Kidney epithelial cell (primary cell): Measurements from ENCODE around the gene ANAPC13. TPM values are rescaled to one million over a fixed set of nuclear protein-coding genes. Genes with fewer than 3 reads are reported as not detected.

Source experiments
- DNase-seq: peaks from one replicate; pipeline ENCODE4 v3.0.0-alpha.2; 2010; ENCODE audit warnings: low read depth
- H3K27me3 ChIP-seq: 2 replicates; pipeline ENCODE4 v1.6.0; 2011; ENCODE audit warnings: low read length; ENCODE audit not compliant: control insufficient read depth, insufficient read depth
- H3K36me3 ChIP-seq: 2 replicates; pipeline ENCODE4 v1.5.1; 2011; ENCODE audit warnings: low read length; ENCODE audit not compliant: control insufficient read depth, insufficient read depth
- H3K4me3 ChIP-seq: 2 replicates; pipeline ENCODE4 v1.5.1; 2011; ENCODE audit warnings: low read depth, mild to moderate bottlenecking, control low read depth, low read length
- CTCF ChIP-seq: IDR thresholded peaks from 2 replicates; pipeline ENCODE4 v1.5.1; 2011; ENCODE audit warnings: mild to moderate bottlenecking, moderate library complexity, low read length, control low read depth, inconsistent platforms; ENCODE audit not compliant: insufficient read depth, poor library complexity, severe bottlenecking
- total RNA-seq: library from RNA; depleted of rRNA; stranded (reverse); fragments of >200 nt; gene quantifications from 2 replicates; pipeline ENCODE4 v1.2.3, GENCODE V29; 2015

ANAPC13 gene
- total RNA-seq, 1 donor from 2014 or later, result 48.7 TPM

DNA sequence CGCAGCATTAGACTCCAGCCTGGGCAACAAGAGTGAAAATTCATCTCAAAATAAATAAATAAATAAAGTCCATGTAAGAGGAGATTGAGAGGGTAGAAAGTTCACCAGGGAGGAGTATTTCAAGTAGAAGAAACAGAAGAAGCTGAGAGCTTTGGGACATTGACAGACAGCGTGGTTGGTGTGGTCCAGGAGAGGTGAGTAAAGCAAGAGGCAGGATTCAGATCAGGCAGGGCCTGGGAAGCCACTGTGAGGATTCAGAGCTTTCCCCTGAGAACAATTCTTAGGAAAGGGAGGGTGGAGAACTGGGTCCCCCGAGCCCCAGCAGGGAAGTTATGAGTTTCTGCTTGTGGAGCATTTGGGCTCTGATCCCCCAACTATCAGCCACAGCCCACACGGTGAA is 57.4 kb downstream of the ANAPC13 start:
- Histone ChIP-seq H3K27me3 (no peaks in the 10 kb centered on the region), H3K36me3 (no peaks in the 10 kb centered on the region), H3K4me3 (no peak overlapping the region)
- no peak for DNase-seq
- no peak for TF ChIP-seq CTCF

Other genes with a start within 250 kb of the ANAPC13 start
- gene RYK, start 235.1 kb downstream of the ANAPC13 start, total RNA-seq, result 57.2 and 57.6 TPM in 2 replicates
- gene AMOTL2, start 111.5 kb downstream of the ANAPC13 start, total RNA-seq, result 191 and 200 TPM in 2 replicates
- gene CEP63, start 72 bp upstream of the ANAPC13 start, total RNA-seq, result 11.7 and 17.8 TPM in 2 replicates
- gene KY, start 165.0 kb upstream of the ANAPC13 start, total RNA-seq, result 0.04 and 0.27 TPM in 2 replicates